GM13976 (cell line): ENCODE measurements around the gene TEKT5.

ENCODE experiments used
- DNase-seq: peaks from one replicate; pipeline ENCODE4 v3.0.0; 2012; ENCODE audit warnings: low spot score
- in situ Hi-C: fragments of 300-500 bp; cut with MboI; formaldehyde crosslinking; loops from one replicate; pipeline ENCODE4 v1.12.0; 2022; ENCODE audit warnings: low sequenced_read_pairs, mixed read lengths, inconsistent platforms; ENCODE audit not compliant: unreplicated experiment
- TF ChIP-seq, protein P1 (sequence below): IDR thresholded peaks from 2 replicates; pipeline ENCODE4 v1.5.1; 2012; ENCODE audit warnings: borderline replicate concordance, mild to moderate bottlenecking; ENCODE audit not compliant: insufficient read depth; ENCODE audit errors: extremely low read depth, missing control alignments, control extremely low read depth

The TEKT5 gene

DNA sequence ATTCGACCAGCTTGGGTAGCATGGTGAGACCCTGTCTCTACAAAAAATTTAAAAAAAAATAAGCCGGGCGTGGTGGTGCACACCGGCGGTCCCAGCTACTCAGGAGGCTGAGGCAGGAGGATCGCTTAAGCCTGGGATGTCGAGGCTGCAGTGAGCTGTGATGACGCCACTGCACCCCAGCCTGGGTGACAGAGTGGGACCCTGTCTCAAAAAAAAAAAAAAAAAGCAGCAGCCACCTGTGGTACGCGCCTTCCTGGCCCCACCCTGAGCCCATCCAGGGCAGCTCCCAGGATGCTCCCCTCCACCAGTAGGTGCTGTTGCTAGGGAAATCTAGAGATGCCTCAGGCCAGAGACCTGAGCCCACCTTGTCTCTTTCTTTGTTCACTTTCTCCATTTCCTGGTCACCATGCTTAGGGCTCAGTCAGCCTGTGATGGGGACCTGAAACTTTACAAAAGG lies 47.4 kb downstream of the TEKT5 start:
- in situ Hi-C loops: no loop called here
- no peak for DNase-seq
- TF ChIP-seq, protein P1, sequence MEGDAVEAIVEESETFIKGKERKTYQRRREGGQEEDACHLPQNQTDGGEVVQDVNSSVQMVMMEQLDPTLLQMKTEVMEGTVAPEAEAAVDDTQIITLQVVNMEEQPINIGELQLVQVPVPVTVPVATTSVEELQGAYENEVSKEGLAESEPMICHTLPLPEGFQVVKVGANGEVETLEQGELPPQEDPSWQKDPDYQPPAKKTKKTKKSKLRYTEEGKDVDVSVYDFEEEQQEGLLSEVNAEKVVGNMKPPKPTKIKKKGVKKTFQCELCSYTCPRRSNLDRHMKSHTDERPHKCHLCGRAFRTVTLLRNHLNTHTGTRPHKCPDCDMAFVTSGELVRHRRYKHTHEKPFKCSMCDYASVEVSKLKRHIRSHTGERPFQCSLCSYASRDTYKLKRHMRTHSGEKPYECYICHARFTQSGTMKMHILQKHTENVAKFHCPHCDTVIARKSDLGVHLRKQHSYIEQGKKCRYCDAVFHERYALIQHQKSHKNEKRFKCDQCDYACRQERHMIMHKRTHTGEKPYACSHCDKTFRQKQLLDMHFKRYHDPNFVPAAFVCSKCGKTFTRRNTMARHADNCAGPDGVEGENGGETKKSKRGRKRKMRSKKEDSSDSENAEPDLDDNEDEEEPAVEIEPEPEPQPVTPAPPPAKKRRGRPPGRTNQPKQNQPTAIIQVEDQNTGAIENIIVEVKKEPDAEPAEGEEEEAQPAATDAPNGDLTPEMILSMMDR: no peak

DNA sequence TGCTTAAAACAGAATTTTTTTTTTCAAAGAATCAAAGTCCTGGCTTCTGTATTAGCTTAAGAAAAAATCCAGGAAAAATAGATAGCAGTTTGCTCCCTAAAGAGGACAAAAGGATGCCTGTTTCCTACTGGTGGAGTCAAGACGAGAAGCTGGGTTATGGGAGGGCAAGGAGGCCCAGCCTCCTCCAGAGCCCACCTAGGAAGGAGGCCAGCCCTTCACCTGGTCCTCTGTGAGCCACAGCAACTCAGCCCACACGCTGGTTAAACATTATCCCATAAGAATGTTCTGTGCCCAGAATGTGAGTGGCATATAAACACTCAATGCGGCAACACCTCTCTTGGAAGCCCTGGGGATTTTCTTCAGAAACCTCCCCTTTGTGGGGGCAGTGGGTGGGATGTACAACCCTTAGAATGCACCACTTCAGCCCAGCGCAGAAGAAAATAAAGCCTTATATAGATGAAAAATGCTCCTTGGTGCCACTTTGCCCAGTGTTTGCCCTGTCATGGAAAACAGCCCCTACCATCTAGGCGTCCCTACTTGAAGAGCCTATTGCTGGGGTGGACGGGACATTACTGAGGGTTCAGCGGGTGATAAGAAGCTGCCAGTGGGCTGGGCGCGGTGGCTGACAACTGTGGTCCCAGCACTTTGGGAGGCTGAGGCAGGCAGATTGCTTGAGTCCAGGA lies 48.0 kb downstream of the TEKT5 start:
- in situ Hi-C loops: no loop called here
- no peak for DNase-seq
- TF ChIP-seq, protein P1: no peak

DNA sequence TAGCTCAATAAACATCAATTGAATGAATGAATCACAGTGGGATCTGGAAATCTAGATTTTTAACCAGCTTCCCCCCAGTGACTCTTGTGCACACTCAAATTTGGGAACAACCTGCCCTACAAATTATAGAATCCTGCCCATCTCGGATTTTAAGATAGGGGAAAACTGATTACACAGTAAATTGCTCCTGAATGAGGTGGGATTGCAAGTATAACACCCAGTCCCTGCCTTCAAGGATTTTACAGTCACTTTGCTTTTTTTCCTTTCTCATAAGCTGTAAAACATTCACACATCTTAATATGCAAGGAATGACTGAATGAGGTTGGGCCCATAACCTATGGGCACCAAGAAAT lies 48.5 kb downstream of the TEKT5 start:
- in situ Hi-C loops: no loop called here
- TF ChIP-seq, protein P1: no peak
- no peak for DNase-seq

DNA sequence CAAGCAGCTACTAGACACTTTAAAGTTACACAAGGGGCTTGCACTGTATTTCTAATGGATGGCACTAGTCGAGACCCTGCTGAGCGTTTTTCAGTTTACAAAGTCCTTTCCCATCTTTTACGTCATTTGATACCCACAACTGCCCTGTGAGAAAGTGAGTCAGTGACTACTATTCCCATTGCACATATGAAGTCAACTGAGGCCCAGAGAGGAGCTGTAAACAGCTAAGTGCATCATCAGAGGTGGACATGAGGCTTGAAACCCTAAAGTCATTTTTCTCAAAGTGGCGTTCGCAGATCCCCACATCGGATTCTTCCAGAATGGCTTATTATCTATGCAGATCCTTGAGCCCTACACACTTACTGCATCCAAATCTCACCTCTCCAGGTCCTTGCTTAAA lies 50.6 kb downstream of the TEKT5 start:
- in situ Hi-C loops: no loop called here
- TF ChIP-seq, protein P1: no peak
- DNase-seq: no peak

DNA sequence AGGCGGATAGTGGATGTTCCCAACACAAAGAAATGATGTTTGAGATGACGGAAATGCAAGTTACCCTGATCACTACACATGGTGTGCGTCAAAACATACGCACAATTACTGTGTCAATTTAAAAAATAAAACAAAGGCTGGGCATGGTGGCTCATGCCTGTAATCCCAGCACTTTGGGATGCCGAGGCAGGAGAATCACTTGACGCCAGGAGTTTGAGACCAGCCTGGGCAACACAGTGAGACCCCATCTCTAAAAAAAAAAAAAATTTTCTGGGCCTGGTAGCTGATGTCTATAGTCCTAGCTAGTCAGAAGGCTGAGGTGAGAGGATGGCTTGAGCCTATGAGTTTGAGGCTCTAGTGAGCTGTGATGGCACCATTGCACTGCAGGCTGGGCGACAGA lies 51.8 kb downstream of the TEKT5 start:
- in situ Hi-C loops: no loop called here
- TF ChIP-seq, protein P1: no peak
- DNase-seq: no peak

DNA sequence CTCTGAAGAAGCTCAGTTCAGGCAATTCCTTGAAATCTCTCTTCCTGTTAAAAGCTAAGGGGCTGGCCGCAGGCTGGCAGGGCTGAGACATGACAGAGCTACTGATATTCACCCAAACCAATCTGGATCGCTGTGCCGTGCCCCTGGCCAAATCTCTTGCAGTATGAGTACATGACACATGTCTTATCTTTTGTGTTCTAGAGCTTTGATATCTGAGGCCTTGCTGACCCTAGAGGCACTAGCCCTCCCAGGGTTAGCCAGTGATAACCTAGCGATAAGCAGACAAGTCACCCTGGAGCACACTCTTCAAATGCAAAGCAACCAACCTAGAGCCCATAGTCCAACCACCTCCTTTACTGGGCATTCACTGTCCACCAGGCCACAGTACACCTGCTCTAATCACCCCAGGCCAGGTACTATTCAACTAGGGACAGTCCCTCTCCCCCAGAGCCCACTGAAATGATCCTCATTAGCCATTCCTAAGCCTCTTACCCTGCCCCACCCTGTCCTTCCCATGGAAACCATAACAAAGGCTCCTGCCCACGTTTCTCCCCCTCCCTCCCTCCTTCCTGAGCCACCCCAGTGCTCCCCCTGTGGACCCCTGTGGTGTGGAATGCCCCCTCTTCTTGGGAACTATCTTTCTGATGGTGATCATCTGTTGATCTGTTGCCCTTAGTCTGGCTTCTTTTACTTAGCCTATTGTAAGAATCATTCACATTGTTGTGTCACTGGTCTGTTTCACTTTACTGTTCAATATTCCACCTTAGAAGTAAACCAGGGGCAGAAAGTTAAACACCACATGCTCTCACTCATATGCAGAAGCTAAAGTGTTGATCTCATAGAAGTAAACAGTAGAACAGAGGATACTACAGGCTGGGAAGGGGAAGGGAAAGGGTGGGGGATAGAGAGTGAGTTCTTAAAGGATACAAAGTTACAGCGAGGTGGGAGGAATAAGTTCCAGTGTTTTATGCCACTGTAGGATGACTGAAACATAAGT lies 52.5 kb downstream of the TEKT5 start:
- in situ Hi-C loops: no loop called here
- TF ChIP-seq, protein P1: no peak
- DNase-seq: no peak
